Measurements from ENCODE around the gene POU2F1.

Gene POU2F1

DNA sequence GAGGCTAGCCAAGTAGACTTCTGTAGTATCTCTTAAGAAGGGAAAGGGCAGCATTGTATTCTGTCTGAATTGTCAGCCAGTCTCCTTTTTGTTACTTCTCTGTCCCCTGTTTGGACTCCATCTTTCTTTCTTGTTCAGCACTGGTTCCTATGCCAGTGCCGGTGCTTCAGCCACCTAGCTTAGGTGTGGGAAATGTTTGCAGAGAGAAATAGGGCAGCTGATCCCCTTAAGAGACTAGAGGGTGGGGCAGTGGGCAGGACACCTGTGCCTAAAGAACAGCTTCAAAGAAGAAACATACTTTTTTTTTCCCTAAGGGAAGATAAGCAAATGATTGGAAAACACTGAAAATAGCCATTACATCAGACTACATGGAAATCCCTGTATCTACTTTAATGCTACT is 113.0 kb downstream of the POU2F1 start:
- in situ Hi-C loops (cut with MboI; ENCODE audit: low pct_unique_long_range_greater_than_20kb, low sequenced_read_pairs, unreplicated experiment) = no loop called here
- TF ChIP-seq, protein P1, sequence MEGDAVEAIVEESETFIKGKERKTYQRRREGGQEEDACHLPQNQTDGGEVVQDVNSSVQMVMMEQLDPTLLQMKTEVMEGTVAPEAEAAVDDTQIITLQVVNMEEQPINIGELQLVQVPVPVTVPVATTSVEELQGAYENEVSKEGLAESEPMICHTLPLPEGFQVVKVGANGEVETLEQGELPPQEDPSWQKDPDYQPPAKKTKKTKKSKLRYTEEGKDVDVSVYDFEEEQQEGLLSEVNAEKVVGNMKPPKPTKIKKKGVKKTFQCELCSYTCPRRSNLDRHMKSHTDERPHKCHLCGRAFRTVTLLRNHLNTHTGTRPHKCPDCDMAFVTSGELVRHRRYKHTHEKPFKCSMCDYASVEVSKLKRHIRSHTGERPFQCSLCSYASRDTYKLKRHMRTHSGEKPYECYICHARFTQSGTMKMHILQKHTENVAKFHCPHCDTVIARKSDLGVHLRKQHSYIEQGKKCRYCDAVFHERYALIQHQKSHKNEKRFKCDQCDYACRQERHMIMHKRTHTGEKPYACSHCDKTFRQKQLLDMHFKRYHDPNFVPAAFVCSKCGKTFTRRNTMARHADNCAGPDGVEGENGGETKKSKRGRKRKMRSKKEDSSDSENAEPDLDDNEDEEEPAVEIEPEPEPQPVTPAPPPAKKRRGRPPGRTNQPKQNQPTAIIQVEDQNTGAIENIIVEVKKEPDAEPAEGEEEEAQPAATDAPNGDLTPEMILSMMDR (IDR thresholded peaks at IDR 0.05; ENCODE audit: extremely low read depth, insufficient read depth, missing control alignments) = no peak
- DNase-seq (ENCODE audit: low spot score) = no peak

DNA sequence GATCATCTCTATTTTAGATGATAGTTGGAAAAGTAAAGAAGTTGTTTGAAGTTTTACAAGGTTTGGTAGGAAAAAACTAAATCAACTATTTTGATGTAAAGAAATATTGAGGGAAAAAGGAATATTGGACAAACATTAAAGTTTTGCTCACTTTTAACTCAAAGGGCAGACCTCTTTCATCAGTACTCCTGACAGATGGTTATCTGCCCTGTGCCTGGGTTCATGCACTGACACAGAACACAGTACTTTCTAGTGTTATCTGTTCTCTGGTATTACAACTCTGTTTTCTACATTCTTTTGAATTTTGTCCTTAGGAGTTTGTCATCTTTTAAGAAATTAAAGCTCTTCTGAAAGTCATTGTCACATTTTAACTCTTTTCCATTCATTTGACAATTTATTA is 118.7 kb downstream of the POU2F1 start:
- TF ChIP-seq, protein P1 (IDR thresholded peaks at IDR 0.05; ENCODE audit: extremely low read depth, insufficient read depth, missing control alignments) = no peak
- no peak for DNase-seq (ENCODE audit: low spot score)
- in situ Hi-C loops (cut with MboI; ENCODE audit: low pct_unique_long_range_greater_than_20kb, low sequenced_read_pairs, unreplicated experiment) = no loop called here

DNA sequence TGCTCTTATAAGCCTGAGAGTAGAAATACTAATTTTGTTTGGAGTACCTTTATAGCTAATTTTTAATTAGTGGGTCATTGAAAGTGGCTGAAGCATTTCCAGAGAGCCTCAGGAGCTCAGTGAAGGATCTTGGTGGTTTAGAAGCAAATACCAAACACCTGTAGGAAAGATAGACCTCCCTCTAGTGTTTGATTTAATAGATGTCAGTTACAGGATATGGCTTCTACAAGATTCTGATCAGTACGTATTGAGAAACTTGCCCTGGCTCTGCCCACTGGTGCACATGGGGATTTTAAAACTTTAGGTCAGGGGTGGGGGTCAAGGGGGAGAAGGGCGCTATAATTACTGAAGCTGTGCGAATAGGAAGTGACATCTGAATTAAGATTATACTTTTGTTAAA is 122.2 kb downstream of the POU2F1 start:
- DNase-seq (ENCODE audit: low spot score) = peak; percentile 29
- in situ Hi-C loops (cut with MboI; ENCODE audit: low pct_unique_long_range_greater_than_20kb, low sequenced_read_pairs, unreplicated experiment) = loop anchor here (5.0 kb wide), 1 partner anchor 76 kb away; no protein-coding TSS in a partner anchor
- TF ChIP-seq, protein P1 (IDR thresholded peaks at IDR 0.05; ENCODE audit: extremely low read depth, insufficient read depth, missing control alignments) = peak; percentile 44

DNA sequence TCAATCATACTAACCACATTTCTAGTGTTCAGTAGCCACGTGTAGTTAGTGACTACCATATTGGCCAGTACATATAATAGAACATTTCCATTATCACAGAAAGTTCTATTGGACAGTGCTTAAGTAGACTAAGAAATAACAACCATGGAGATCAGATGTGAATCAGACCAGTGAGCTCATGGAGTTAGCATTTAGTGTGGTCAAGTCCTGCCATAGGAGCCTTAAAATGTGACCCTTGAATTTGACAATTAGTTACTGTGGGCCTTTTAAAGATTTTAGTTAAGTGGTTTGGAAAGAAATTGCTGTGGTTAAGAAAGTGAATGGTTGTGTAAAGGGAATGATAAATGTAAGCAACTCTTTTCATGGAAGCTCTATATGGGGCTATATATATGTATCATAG is 123.4 kb downstream of the POU2F1 start:
- in situ Hi-C loops (cut with MboI; ENCODE audit: low pct_unique_long_range_greater_than_20kb, low sequenced_read_pairs, unreplicated experiment) = loop anchor here (5.0 kb wide), 1 partner anchor 77 kb away; no protein-coding TSS in a partner anchor
- TF ChIP-seq, protein P1 (IDR thresholded peaks at IDR 0.05; ENCODE audit: extremely low read depth, insufficient read depth, missing control alignments) = no peak
- no peak for DNase-seq (ENCODE audit: low spot score)

DNA sequence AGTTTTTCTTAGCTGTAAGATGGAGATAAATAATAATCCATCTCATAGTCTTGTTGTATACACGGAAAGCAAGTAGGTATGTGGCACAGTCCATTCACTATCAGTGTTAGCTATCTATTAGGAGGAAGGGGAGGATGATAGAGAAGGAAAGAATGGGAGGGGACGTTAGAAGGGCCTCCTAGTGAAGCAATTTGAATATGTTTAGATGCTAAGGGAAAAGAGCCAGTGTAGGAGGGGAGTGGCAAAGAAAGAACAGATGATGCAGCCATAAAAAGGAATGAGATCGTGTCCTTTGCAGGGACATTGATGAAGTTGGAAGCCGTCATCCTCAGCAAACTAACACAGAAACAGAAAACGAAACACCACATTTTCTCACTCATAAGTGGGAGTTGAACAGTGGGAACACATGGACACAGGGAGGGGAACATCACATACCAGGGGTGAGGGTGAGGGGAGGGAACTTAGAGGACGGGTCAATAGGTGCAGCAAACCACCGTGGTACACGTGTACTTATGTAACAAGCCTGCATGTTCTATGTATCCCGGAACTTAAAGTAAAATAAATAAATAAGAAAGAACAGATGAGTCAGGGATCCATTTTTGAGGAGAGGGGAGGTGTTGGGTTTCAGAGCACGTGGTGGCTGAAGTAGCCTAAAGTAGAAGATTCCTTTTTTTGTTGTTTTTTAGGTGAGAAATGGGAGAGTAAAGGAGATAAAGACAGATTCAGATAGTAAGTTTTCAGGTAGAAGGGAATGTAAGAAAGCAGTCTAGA is 124.1 kb downstream of the POU2F1 start:
- in situ Hi-C loops (cut with MboI; ENCODE audit: low pct_unique_long_range_greater_than_20kb, low sequenced_read_pairs, unreplicated experiment) = loop anchor here (5.0 kb wide), 1 partner anchor 77 kb away; no protein-coding TSS in a partner anchor
- TF ChIP-seq, protein P1 (IDR thresholded peaks at IDR 0.05; ENCODE audit: extremely low read depth, insufficient read depth, missing control alignments) = no peak
- no peak for DNase-seq (ENCODE audit: low spot score)

DNA sequence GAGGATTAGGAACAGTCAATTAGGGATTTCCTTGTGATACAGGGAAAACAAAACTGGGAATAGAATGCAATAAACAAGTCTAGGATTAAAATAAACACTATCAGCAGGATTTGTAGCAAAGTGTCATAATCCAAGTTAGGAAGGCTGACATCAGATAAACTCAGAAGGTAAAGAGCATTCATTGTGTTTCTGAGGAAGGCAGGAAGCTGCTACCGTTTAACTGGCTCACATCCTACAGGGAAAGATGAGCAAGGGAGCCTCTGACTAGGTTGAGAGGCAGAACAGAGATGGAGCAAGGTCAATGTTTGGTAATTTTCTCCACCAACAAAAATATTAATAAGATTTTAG is 124.7 kb downstream of the POU2F1 start:
- in situ Hi-C loops (cut with MboI; ENCODE audit: low pct_unique_long_range_greater_than_20kb, low sequenced_read_pairs, unreplicated experiment) = no loop called here
- TF ChIP-seq, protein P1 (IDR thresholded peaks at IDR 0.05; ENCODE audit: extremely low read depth, insufficient read depth, missing control alignments) = no peak
- DNase-seq (ENCODE audit: low spot score) = no peak
